Measurements from ENCODE around the gene UIMC1. TPM values are rescaled to one million over a fixed set of nuclear protein-coding genes. Genes with fewer than 3 reads are reported as not detected.

Gene UIMC1
- total and polyA plus RNA-seq, 12 donors, result 11.2 to 58.1 (median 35.9) TPM

DNA sequence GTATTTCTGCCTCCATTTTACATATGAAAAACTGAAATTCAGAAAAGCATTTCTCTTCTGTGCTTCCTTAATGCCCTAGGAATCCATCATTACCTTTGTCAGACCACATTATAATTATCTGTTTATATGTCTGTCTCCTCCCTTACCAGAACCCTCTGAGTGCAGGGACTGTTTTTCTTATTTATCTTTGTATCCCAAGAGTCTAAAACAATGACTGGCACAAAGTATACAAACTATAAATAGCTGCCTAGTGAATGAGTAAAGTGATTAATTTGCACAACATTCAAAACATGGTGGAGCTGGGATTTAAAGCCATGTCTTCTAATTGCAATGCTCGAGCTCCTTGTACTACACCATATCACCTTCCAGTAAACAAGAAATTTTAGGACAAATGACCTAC is 58.1 kb downstream of the UIMC1 start:
- no peaks in the 10 kb centered on the region for H3K9me3 ChIP-seq (replicated peaks in 1 of 3)
- DNase-seq, result no peak
- WGBS, 4 donors, result 65 to 87% (median 84%) methylated on average over 1 of the region's 1 CpG
- H3K4me3 ChIP-seq, result no peak overlapping the region
- intact Hi-C loops (cut with DNase I), result loop anchor here in 1 of 2 donors (10.0 kb wide), 1 partner anchor 284 kb away; no protein-coding TSS in a partner anchor
- TF ChIP-seq, protein P1, sequence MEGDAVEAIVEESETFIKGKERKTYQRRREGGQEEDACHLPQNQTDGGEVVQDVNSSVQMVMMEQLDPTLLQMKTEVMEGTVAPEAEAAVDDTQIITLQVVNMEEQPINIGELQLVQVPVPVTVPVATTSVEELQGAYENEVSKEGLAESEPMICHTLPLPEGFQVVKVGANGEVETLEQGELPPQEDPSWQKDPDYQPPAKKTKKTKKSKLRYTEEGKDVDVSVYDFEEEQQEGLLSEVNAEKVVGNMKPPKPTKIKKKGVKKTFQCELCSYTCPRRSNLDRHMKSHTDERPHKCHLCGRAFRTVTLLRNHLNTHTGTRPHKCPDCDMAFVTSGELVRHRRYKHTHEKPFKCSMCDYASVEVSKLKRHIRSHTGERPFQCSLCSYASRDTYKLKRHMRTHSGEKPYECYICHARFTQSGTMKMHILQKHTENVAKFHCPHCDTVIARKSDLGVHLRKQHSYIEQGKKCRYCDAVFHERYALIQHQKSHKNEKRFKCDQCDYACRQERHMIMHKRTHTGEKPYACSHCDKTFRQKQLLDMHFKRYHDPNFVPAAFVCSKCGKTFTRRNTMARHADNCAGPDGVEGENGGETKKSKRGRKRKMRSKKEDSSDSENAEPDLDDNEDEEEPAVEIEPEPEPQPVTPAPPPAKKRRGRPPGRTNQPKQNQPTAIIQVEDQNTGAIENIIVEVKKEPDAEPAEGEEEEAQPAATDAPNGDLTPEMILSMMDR (IDR thresholded peaks at IDR 0.05), result no peak
- no peak for TF ChIP-seq POLR2A (IDR thresholded peaks at IDR 0.05)
- H3K4me1 ChIP-seq (replicated peaks in 1 of 2), result peaks cover 10 to 20% of the 10 kb centered on the region in 2 donors
- no peaks in the 10 kb centered on the region for H3K27me3 ChIP-seq
- no peak overlapping the region for H3K27ac ChIP-seq
- H3K36me3 ChIP-seq (replicated peaks in 1 of 2), result peaks cover 0 to 46% of the 10 kb centered on the region in 2 donors

DNA sequence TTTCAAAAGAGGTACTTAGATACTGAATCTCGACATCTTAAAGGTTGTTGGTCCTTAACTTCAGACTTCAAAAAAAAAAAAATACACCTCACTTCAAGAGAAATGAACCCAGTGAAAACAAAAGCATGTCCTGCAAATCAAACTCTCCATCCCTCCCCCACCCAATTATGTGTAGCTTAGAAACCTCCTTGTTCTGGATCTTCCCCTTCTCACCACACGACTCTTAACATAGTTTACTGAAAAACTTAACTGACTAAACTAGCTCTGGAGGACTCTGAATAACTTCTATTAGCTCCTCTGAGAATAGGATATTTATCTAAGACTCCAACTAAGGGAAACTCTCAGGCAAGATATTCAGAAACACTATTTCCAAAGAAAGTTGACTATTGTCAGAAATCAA is 58.7 kb downstream of the UIMC1 start:
- Histone ChIP-seq H3K36me3 (replicated peaks in 1 of 2) (peaks cover 0 to 52% of the 10 kb centered on the region in 2 donors), H3K27me3 (no peaks in the 10 kb centered on the region), H3K4me1 (replicated peaks in 1 of 2) (peaks cover 8 to 18% of the 10 kb centered on the region in 2 donors), H3K4me3 (no peak overlapping the region), H3K27ac (no peak overlapping the region), H3K9me3 (replicated peaks in 1 of 3) (no peaks in the 10 kb centered on the region)
- intact Hi-C loops (cut with DNase I), result loop anchor here in 1 of 2 donors (10.0 kb wide), 1 partner anchor 283 kb away; no protein-coding TSS in a partner anchor
- WGBS, 4 donors, result 82 to 93% (median 89%) methylated on average over 2 of the region's 2 CpGs
- no peak for DNase-seq
- no peak for TF ChIP-seq POLR2A (IDR thresholded peaks at IDR 0.05)
- TF ChIP-seq, protein P1 (IDR thresholded peaks at IDR 0.05), result no peak

DNA sequence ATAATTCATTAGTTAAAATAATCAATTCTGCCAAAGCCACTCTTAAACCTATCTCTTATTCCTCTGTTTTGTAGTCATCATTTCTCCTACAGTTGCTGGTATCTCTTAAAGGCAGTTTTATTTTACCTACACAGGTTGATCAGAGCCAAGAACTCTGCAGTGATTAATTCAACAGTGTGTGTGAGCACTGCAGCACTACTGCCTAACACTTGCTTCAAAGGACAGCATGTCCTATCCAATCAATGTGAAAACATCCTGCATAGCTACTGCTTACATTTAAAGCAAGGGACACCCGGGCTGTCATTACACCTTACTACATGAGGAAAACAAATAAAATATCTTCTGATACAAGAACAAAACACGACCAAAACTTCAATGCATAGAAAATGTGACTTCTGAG is 62.3 kb downstream of the UIMC1 start:
- Histone ChIP-seq H3K4me3 (no peak overlapping the region), H3K4me1 (replicated peaks in 1 of 2) (peaks cover 0 to 9% of the 10 kb centered on the region in 2 donors), H3K9me3 (replicated peaks in 1 of 3) (no peaks in the 10 kb centered on the region), H3K36me3 (replicated peaks in 1 of 2) (peaks cover 0 to 47% of the 10 kb centered on the region in 2 donors), H3K27me3 (no peaks in the 10 kb centered on the region), H3K27ac (no peak overlapping the region)
- TF ChIP-seq, protein P1 (IDR thresholded peaks at IDR 0.05), result no peak
- no peak for TF ChIP-seq POLR2A (IDR thresholded peaks at IDR 0.05)
- DNase-seq, result no peak
- intact Hi-C loops (cut with DNase I), result loop anchor here in 1 of 2 donors (10.0 kb wide), 1 partner anchor 279 kb away; no protein-coding TSS in a partner anchor
- 69 to 73% (median 72%) methylated on average over 2 of the region's 2 CpGs for WGBS, 4 donors

DNA sequence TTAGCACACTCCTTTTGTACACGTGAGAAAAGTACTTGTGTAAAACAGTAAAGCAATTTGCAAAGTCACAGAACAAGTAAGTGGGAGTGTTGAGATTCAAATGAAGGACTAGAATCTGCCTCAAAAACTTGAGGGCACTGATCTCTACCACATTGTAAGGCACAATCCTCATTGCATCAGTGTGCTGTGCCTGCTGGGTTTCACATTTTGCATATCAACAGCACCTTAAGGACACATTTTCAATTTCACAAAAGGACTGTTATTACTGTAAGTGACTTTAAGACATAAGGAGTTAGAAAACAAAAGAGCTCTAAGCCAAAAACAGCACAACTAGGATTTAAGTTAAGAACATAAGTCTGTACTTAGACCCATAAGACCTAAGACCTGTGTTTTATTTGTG is 62.8 kb downstream of the UIMC1 start:
- H3K36me3 ChIP-seq (replicated peaks in 1 of 2), result peaks cover 0 to 42% of the 10 kb centered on the region in 2 donors
- no peak overlapping the region for H3K4me3 ChIP-seq
- H3K4me1 ChIP-seq (replicated peaks in 1 of 2), result peaks cover 0 to 7% of the 10 kb centered on the region in 2 donors
- H3K9me3 ChIP-seq (replicated peaks in 1 of 3), result no peaks in the 10 kb centered on the region
- no peak for TF ChIP-seq POLR2A (IDR thresholded peaks at IDR 0.05)
- TF ChIP-seq, protein P1 (IDR thresholded peaks at IDR 0.05), result no peak
- intact Hi-C loops (cut with DNase I), result loop anchor here in 1 of 2 donors (10.0 kb wide), 1 partner anchor 279 kb away; no protein-coding TSS in a partner anchor
- H3K27ac ChIP-seq, result no peak overlapping the region
- 72 to 88% (median 77%) methylated on average over 1 of the region's 1 CpG for WGBS, 4 donors
- DNase-seq, result no peak
- H3K27me3 ChIP-seq, result no peaks in the 10 kb centered on the region

Data from adrenal gland (tissue), 12 donors.